SJCRH30 (cell line): Measurements from ENCODE around the gene TSNAX. TPM values are rescaled to one million over a fixed set of nuclear protein-coding genes. Genes with fewer than 3 reads are reported as not detected.

Experiments used
- DNase-seq, 2 experiments: peaks; one replicate each; pipeline ENCODE4 v3.0.0-alpha.2; 2015 to 2020
- H3K27ac ChIP-seq: fragments of 250-450 bp; sonication (Bioruptor Pico); 2 replicates; pipeline ENCODE4 v1.5.1; 2020; ENCODE audit warnings: mild to moderate bottlenecking, moderate library complexity
- H3K27me3 ChIP-seq: fragments of 250-450 bp; sonication (Bioruptor Pico); 2 replicates; pipeline ENCODE4 v1.5.1; 2020; ENCODE audit warnings: mild to moderate bottlenecking, moderate library complexity
- H3K36me3 ChIP-seq: fragments of 250-450 bp; sonication (Bioruptor Pico); 2 replicates; pipeline ENCODE4 v1.5.1; 2020; ENCODE audit warnings: mild to moderate bottlenecking, moderate library complexity
- H3K4me1 ChIP-seq: fragments of 250-450 bp; sonication (Bioruptor Pico); 2 replicates; pipeline ENCODE4 v1.5.1; 2020; ENCODE audit warnings: mild to moderate bottlenecking, moderate library complexity
- H3K4me3 ChIP-seq: fragments of 250-450 bp; sonication (Bioruptor Pico); 2 replicates; pipeline ENCODE4 v1.5.1; 2020; ENCODE audit warnings: mild to moderate bottlenecking, moderate library complexity
- H3K9me3 ChIP-seq: fragments of 250-450 bp; sonication (Bioruptor Pico); replicated peaks from 2 replicates; pipeline ENCODE4 v1.5.1; 2020; ENCODE audit warnings: mild to moderate bottlenecking, moderate library complexity
- total RNA-seq: library from RNA; depleted of rRNA; stranded (reverse); fragments of >200 nt; shearing (Covaris generic); gene quantifications from 2 replicates; pipeline ENCODE4 v1.2.3, GENCODE V29; 2014; rRNA removed

TSNAX gene
- total RNA-seq, 1 experiment from 2014 or later, result 43.7 TPM

DNA sequence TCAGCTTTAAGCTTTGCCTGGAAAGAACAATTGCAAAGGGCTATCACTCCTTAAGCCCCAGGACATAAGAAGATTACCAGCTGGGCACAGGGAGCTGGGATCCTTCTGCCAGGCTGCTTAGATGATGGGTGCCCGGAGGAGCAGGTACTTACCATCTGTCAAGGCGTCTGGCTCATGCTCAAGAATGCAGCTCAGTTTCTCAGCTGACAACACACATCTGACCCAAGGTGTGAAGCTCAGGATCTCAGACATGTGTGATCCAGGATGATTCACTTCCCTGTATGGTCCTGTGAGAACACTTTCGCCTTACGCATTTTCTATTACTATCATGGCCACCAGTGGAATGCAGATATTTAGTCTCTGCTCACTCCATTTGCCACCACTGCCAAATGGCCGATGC, 83.4 kb downstream of the TSNAX start:
- no peak overlapping the region for H3K27ac ChIP-seq
- H3K9me3 ChIP-seq, result no peaks in the 10 kb centered on the region
- H3K4me3 ChIP-seq, result no peak overlapping the region
- no peaks in the 10 kb centered on the region for H3K27me3 ChIP-seq
- no peaks in the 10 kb centered on the region for H3K36me3 ChIP-seq
- H3K4me1 ChIP-seq, result no peaks in the 10 kb centered on the region
- DNase-seq, result no peak

- H3K27me3 ChIP-seq, result no peaks in the 10 kb centered on the region
- no peaks in the 10 kb centered on the region for H3K36me3 ChIP-seq
- H3K9me3 ChIP-seq, result no peaks in the 10 kb centered on the region
- no peak for DNase-seq
- no peaks in the 10 kb centered on the region for H3K4me1 ChIP-seq
- H3K27ac ChIP-seq, result no peak overlapping the region
- H3K4me3 ChIP-seq, result no peak overlapping the region
Measured at GRCh38 chr1:231612393-231613089, 84.1 kb downstream of the TSNAX start.

DNA sequence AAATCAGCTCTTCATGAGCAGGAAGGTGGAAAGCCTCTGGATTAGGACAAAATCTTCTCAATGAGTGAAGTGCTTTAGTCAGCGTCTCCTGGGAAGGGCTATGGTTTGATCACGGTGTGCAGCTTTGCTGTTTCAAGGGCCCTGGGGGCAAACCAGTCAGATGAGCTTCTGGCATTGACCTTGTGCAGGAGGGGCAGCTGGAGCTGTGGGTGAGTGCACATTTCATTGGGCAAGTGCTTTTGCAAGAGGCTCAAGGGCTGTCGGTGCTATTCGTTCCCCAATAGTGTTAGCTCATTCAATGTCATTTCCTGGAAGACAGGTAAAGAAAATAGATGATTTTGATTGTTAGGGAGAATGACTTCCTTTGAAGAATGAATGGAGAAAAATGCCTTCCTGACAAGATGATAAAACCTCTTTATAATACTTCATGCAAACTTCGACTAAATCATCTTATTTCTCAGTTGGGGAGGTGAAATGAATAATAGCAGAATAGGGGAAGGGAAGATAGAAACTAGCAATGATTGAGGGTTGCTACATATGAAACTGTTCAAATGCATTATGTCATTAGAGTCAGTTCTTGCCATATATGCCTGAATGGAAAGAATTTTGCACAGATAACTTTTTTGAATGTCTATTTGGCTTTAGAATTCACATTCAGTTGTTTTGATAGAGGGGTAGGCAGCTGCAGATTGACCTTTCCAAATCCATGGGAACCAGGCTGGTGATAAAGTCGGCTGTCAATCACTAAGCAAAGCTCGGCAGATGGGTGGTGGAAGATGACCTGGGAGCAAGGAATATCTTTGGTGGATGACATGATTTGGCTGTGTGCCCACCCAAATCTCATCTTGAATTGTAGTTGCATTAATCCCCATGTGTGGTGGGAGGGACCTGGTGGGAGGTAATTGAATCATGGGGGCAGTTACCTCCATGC, 85.2 kb downstream of the TSNAX start:
- no peaks in the 10 kb centered on the region for H3K27me3 ChIP-seq
- DNase-seq, result peak in 1 of 2 experiments; percentile 30
- no peak overlapping the region for H3K4me3 ChIP-seq
- H3K36me3 ChIP-seq, result no peaks in the 10 kb centered on the region
- H3K4me1 ChIP-seq, result no peaks in the 10 kb centered on the region
- H3K9me3 ChIP-seq, result no peaks in the 10 kb centered on the region
- no peak overlapping the region for H3K27ac ChIP-seq

Other genes with a start within 250 kb of the TSNAX start
- gene EXOC8, start 190.8 kb upstream of the TSNAX start, total RNA-seq, result 13.4 and 15.0 TPM in 2 replicates
- gene SPRTN, start 190.4 kb upstream of the TSNAX start, total RNA-seq, result 21.5 and 22.5 TPM in 2 replicates
- gene EGLN1, start 106.4 kb upstream of the TSNAX start, total RNA-seq, result 23.8 and 26.7 TPM in 2 replicates
- gene DISC1, start 98.1 kb downstream of the TSNAX start, total RNA-seq, result 4.1 and 5.3 TPM in 2 replicates